TTC549 (cell line): Measurements from ENCODE around the gene UBAC2.
"Not testable (repeated sequence)": the region's sequence is repeated elsewhere in the genome, so short reads cannot be mapped to it uniquely, and the experiment has no call there.

Source experiments
- FAIRE-seq: peaks from 2 replicates; lab custom pipeline; 2012; peaks lifted over from hg19 to GRCh38; lab: Jason Lieb, UNC

The UBAC2 gene

GRCh38 chr13:99380921-99381645, 180.4 kb downstream of the UBAC2 start:
- no peak for FAIRE-seq

- no peak for FAIRE-seq
Measured at GRCh38 chr13:99381766-99382165, 181.1 kb downstream of the UBAC2 start.

- no peak for FAIRE-seq
Measured at GRCh38 chr13:99382428-99383133, 181.9 kb downstream of the UBAC2 start.

- no peak for FAIRE-seq
Measured at GRCh38 chr13:99383511-99383921, 182.9 kb downstream of the UBAC2 start.

- no peak for FAIRE-seq
Measured at GRCh38 chr13:99383946-99384345, 183.3 kb downstream of the UBAC2 start.

- no peak for FAIRE-seq
Measured at GRCh38 chr13:99384468-99384867, 183.8 kb downstream of the UBAC2 start.

- no peak for FAIRE-seq
Measured at GRCh38 chr13:99385161-99385560, 184.5 kb downstream of the UBAC2 start.

GRCh38 chr13:99385940-99386339, 185.3 kb downstream of the UBAC2 start:
- FAIRE-seq, result no peak

- no peak for FAIRE-seq
Measured at GRCh38 chr13:99386495-99386894, 185.8 kb downstream of the UBAC2 start.

GRCh38 chr13:99386911-99387788, 186.5 kb downstream of the UBAC2 start:
- FAIRE-seq, result no peak

GRCh38 chr13:99388334-99388923, 187.8 kb downstream of the UBAC2 start:
- FAIRE-seq, result no peak

GRCh38 chr13:99389094-99389493, 188.4 kb downstream of the UBAC2 start:
- not testable (repeated sequence) for FAIRE-seq

GRCh38 chr13:99389520-99390304, 189.1 kb downstream of the UBAC2 start:
- no peak for FAIRE-seq

GRCh38 chr13:99390601-99391000, 189.9 kb downstream of the UBAC2 start:
- FAIRE-seq, result no peak

GRCh38 chr13:99391781-99392469, 191.3 kb downstream of the UBAC2 start:
- FAIRE-seq, result no peak

GRCh38 chr13:99392470-99393135, 191.9 kb downstream of the UBAC2 start:
- no peak for FAIRE-seq

- not testable (repeated sequence) for FAIRE-seq
Measured at GRCh38 chr13:99393391-99393790, 192.7 kb downstream of the UBAC2 start.

GRCh38 chr13:99393791-99394735, 193.4 kb downstream of the UBAC2 start:
- FAIRE-seq, result no peak

- FAIRE-seq, result no peak
Measured at GRCh38 chr13:99395436-99395835, 194.8 kb downstream of the UBAC2 start.
